Heart right ventricle (tissue), 16 donors: ENCODE data around the gene CEACAM19. TPM values are rescaled to one million over a fixed set of nuclear protein-coding genes. Genes with fewer than 3 reads are reported as not detected.

Source experiments
- ATAC-seq, 8 donors: fragments of 200-7000 bp; cut with Tn5 transposase; one replicate each; pipeline ENCODE4 v1.9.1; 2020; ENCODE audit warnings: mild to moderate bottlenecking in 8 of 8, moderate library complexity in 8 of 8, moderate number of reproducible peaks in 1 of 8
- DNase-seq, 2 donors: peaks; one replicate each; pipeline ENCODE4 v3.0.0-alpha.2; 2020
- H3K27ac ChIP-seq, 10 donors: fragments of 200-600 bp; sonication (generic) in 2 of 10; one replicate each; pipeline versions ENCODE4 v1.5.0 to v1.8.0; 2020 to 2022; ENCODE audit warnings: mild to moderate bottlenecking in 3 of 10
- H3K27me3 ChIP-seq, 7 donors: fragments of 200-600 bp; one replicate each; pipeline ENCODE4 v1.8.0; 2021 to 2022; ENCODE audit warnings: mild to moderate bottlenecking in 2 of 7
- H3K36me3 ChIP-seq, 9 donors: fragments of 200-600 bp; sonication (generic) in 1 of 9; one replicate each; pipeline versions ENCODE4 v1.5.0 to v1.8.0; 2020 to 2022; ENCODE audit warnings: mild to moderate bottlenecking in 2 of 9
- H3K4me1 ChIP-seq, 9 donors: fragments of 200-600 bp; sonication (generic) in 1 of 9; one replicate each; pipeline versions ENCODE4 v1.5.0 to v1.8.0; 2020 to 2022; ENCODE audit warnings: mild to moderate bottlenecking in 4 of 9
- H3K4me3 ChIP-seq, 10 donors: fragments of 200-600 bp; sonication (generic) in 2 of 10; one replicate each; pipeline versions ENCODE4 v1.5.0 to v1.8.0; 2020 to 2022; ENCODE audit warnings: mild to moderate bottlenecking in 7 of 10, moderate library complexity in 2 of 10
- H3K9me3 ChIP-seq, 11 donors: fragments of 200-600 bp in 10 of 11; sonication (generic) in 2 of 11; one replicate each; pipeline versions ENCODE4 v1.5.0 to v1.8.0; 2013 to 2022; ENCODE audit warnings: mild to moderate bottlenecking in 2 of 11, control low read depth in 1 of 11, moderate library complexity in 1 of 11
- CTCF ChIP-seq, 9 donors: fragments of 200-600 bp; sonication (generic) in 2 of 9; IDR thresholded peaks; one replicate each; pipeline versions ENCODE4 v1.5.0 to v1.8.0; 2021 to 2022; ENCODE audit warnings: antibody characterized with exemption in 9 of 9, mild to moderate bottlenecking in 5 of 9, moderate library complexity in 1 of 9
- WGBS, 2 donors: extraction: QIAGEN DNeasy Blood & Tissue Kit; methylation state at CpG; one replicate each; pipeline ENCODE4 v1.1.7; 2013; ENCODE audit warnings: inconsistent platforms in 1 of 2; 5-methylcytosine and 5-hydroxymethylcytosine counted together
- intact Hi-C, 10 donors: fragments of 100-400 bp; cut with DNase I; formaldehyde crosslinking; loops; one replicate each; pipeline versions ENCODE4 v1.11.1 to v1.14.2; 2022
- microRNA-seq, 2 donors: library from miRNA; unstranded; fragments of <30 nt; microRNA quantifications; one replicate each; pipeline ENCODE4 v1.2.0, GENCODE V29; 2021
- polyA plus RNA-seq, 2 donors: library from polyadenylated mRNA; stranded (reverse); fragments of 200-250 nt; gene quantifications; one replicate each; pipeline ENCODE4 v1.2.3, GENCODE V29; 2013
- total RNA-seq, 10 donors: library from RNA; stranded (reverse); fragmentation: NEBNext Ultra II Directional in 3 of 10; extraction: Animal tissue kit (Norgen Biotek cat#: 25700) in 3 of 10; gene quantifications; one replicate each; pipeline versions ENCODE4 v1.2.1 to v1.2.4, GENCODE V29; 2021 to 2023
- donor health status: Arrhythmogenic right ventricular cardiomyopathy.
- donor health status: ischemic (EF 13 %, LVEDD 7.1; RV severe dilation, severe dysfunction).
- donor health status: healthy with polysubstance abuse.
- donor health status: DM: no; HTN: yes; CAD: no.
- donor health status: DM: no; HTN: no; CAD: no.
- donor health status: ischemic (EF 25% LVEDD 6.9; RV normal size, moderate dysfunction).
- donor health status: ischemic (EF 25% LVEDD 5.7; RV mildly dilated, moderate dysfunction).
- donor health status: healthy.
- donor health status: DM: yes; HTN: yes; CAD: no.
- donor health status: Ischemic cardiomyopathy.
- donor health status: ischemic (EF 35%, LVEDD 5.7; RV mildly dilated, moderate dysfunction).
- donor health status: nonischemic (EF 11% LVEDD 7.7; RV severe dilation, severe dysfunction).
- donor health status: DM: yes; HTN: yes; CAD: no.
- donor health status: PGD.
- donor health status: ischemic (EF 29% LVEDD 5.4; RV normal size, mild dysfunction).
- donor health status: nonischemic (EF 23%, LVEDD 6.1; RV moderate dilation, normal function).

CEACAM19 gene
- total and polyA plus RNA-seq, 12 donors, result 3.3 to 36.8 (median 5.5) TPM

DNA sequence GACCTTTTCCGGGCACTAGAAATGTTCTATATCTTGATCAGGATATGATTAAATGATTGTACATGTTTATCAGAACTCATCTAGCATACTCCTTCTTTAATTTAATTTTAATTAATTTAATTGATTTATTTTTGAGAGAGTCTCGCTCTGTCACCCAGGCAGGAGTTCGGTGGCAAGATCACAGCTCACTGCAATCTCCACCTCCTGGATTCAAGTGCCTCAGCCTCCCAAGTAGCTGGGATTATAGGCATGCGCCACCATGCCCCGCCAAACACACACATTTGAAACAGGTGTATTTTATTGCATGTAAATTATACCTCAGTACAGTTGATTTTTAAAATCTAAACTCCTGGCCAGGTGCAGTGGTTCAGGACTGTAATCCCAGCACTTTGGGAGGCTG lies 59.8 kb downstream of the CEACAM19 start:
- intact Hi-C loops, result loop anchor here in 1 of 10 donors (5.0 kb wide), 1 partner anchor 516 kb away; the partner anchor contains the start of gene EXOC3L2
- no peak for ATAC-seq
- no peaks in the 10 kb centered on the region for H3K36me3 ChIP-seq
- no peak for DNase-seq
- no peak overlapping the region for H3K27ac ChIP-seq
- WGBS, 2 donors, result 94% methylated on average over 5 of the region's 5 CpGs
- TF ChIP-seq CTCF (IDR thresholded peaks at IDR 0.05), result no peak
- no peaks in the 10 kb centered on the region for H3K27me3 ChIP-seq
- H3K4me1 ChIP-seq, result peaks cover 0 to 12% (median 0%) of the 10 kb centered on the region in 9 donors
- H3K4me3 ChIP-seq, result no peak overlapping the region
- no peaks in the 10 kb centered on the region for H3K9me3 ChIP-seq

- Histone ChIP-seq H3K9me3 (no peaks in the 10 kb centered on the region), H3K4me3 (no peak overlapping the region), H3K27me3 (no peaks in the 10 kb centered on the region), H3K27ac (no peak overlapping the region), H3K4me1 (peaks cover 0 to 13% (median 0%) of the 10 kb centered on the region in 9 donors), H3K36me3 (no peaks in the 10 kb centered on the region)
- 75 to 79% methylated on average over 5 of the region's 5 CpGs for WGBS, 2 donors
- intact Hi-C loops, result loop anchor here in 1 of 10 donors (5.0 kb wide), 1 partner anchor 516 kb away; the partner anchor contains the start of gene EXOC3L2
- no peak for ATAC-seq
- DNase-seq, result no peak
- TF ChIP-seq CTCF (IDR thresholded peaks at IDR 0.05), result no peak
Observed at GRCh38 chr19:44731622-44732021, 60.3 kb downstream of the CEACAM19 start.

DNA sequence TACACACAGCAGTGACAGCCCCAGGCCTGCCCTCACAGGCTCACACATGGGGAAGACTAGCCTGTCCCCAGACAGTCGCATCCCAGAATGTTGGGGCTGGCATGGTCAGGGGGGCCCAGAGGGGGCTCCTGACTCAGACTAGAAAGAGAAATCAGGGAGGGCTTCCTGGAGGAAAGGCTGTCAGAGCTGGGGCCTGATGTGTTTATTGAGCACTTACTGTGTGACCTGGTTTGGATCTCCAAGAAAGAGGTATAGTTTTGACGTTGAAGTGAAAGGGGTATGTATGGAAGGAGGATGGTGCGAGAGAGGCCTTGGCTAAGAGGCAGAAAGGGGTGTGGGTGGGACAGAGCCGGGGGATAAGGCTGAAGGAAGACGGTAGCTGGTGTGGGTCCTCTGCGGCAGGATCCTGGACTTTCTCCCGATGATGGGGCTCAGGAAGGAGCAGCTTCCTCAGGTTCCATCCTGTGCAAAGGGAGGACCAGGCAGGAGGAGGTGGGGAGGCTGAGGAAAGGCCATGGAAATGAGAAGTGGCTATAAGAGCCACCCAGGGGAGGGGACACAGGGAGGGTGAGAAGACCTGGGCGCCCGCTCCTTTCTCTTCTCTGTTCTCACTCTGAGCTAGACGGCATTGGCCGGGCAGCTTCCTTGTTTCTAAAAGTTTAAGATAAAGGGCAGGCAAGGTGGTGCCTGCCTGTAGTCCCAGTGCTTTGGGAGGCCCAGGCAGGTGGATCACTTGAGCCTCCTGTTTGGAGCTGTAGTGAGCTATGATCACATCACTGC lies 61.1 kb downstream of the CEACAM19 start:
- 71 to 76% methylated on average over 11 of the region's 11 CpGs for WGBS, 2 donors

More for the DNA sequence above, 61.1 kb downstream of the CEACAM19 start:
- DNase-seq (no peak), ATAC-seq (no peak)
- no peaks in the 10 kb centered on the region for H3K36me3 ChIP-seq
- TF ChIP-seq CTCF (IDR thresholded peaks at IDR 0.05), result no peak
- H3K9me3 ChIP-seq, result no peaks in the 10 kb centered on the region
- H3K27me3 ChIP-seq, result no peaks in the 10 kb centered on the region
- no peak overlapping the region for H3K27ac ChIP-seq
- intact Hi-C loops, result loop anchor here in 1 of 10 donors (5.0 kb wide), 1 partner anchor 515 kb away; the partner anchor contains the start of gene EXOC3L2
- H3K4me3 ChIP-seq, result no peak overlapping the region
- H3K4me1 ChIP-seq, result peaks cover 0 to 21% (median 0%) of the 10 kb centered on the region in 9 donors

Small RNA genes within 50 kb of the gene (microRNA-seq; reads per million reads assigned to microRNA genes)
- 0 reads per million in 2 donors for gene MIR4531

Other genes with a start within 250 kb of the CEACAM19 start
- 10 to 100 TPM in 1 of 10 donors, 1 to 10 TPM in 9; 5.4 to 11.4 (median 6.9) TPM for gene ZNF229, start 223.0 kb upstream of the CEACAM19 start, total RNA-seq
- 1 to 10 TPM; 2.4 to 2.6 TPM for gene ZNF229, start 223.0 kb upstream of the CEACAM19 start, polyA plus RNA-seq
- gene ZNF180, start 171.0 kb upstream of the CEACAM19 start, total RNA-seq, result 1 to 10 TPM; 3.2 to 6.7 (median 4.6) TPM
- gene ZNF180, start 171.0 kb upstream of the CEACAM19 start, polyA plus RNA-seq, result 1 to 10 TPM; 1.7 to 4.5 TPM
- gene CEACAM20, start 141.8 kb upstream of the CEACAM19 start, total RNA-seq, result not detected
- gene CEACAM20, start 141.8 kb upstream of the CEACAM19 start, polyA plus RNA-seq, result not detected
- not detected for gene IGSF23, start 57.9 kb upstream of the CEACAM19 start, total RNA-seq
- under 1 TPM in 1 of 2 donors, not detected in 1; 0.86 TPM for gene IGSF23, start 57.9 kb upstream of the CEACAM19 start, polyA plus RNA-seq
- 100 to 1,000 TPM in 1 of 10 donors, 10 to 100 TPM in 9; 38.3 to 108 (median 41.8) TPM for gene PVR, start 27.6 kb upstream of the CEACAM19 start, total RNA-seq
- 10 to 100 TPM; 47.3 to 74.8 TPM for gene PVR, start 27.6 kb upstream of the CEACAM19 start, polyA plus RNA-seq
- gene CEACAM16, start 27.7 kb downstream of the CEACAM19 start, total RNA-seq, result not detected
- not detected for gene CEACAM16, start 27.7 kb downstream of the CEACAM19 start, polyA plus RNA-seq
- gene BCL3, start 77.2 kb downstream of the CEACAM19 start, total RNA-seq, result 10 to 100 TPM in 9 of 10 donors, 1 to 10 TPM in 1; 7.1 to 76.3 (median 20.3) TPM
- 10 to 100 TPM; 20.7 to 30.7 TPM for gene BCL3, start 77.2 kb downstream of the CEACAM19 start, polyA plus RNA-seq
- under 1 TPM in 1 of 10 donors, not detected in 9; 0.38 TPM for gene CBLC, start 106.4 kb downstream of the CEACAM19 start, total RNA-seq
- not detected for gene CBLC, start 106.4 kb downstream of the CEACAM19 start, polyA plus RNA-seq
- 100 to 1,000 TPM in 4 of 10 donors, 10 to 100 TPM in 6; 72.8 to 118 (median 92.5) TPM for gene BCAM, start 137.6 kb downstream of the CEACAM19 start, total RNA-seq
- gene BCAM, start 137.6 kb downstream of the CEACAM19 start, polyA plus RNA-seq, result 100 to 1,000 TPM in 1 of 2 donors, 10 to 100 TPM in 1; 63.2 to 130 TPM
- 10 to 100 TPM; 34.1 to 83.9 (median 46.5) TPM for gene NECTIN2, start 174.8 kb downstream of the CEACAM19 start, total RNA-seq
- gene NECTIN2, start 174.8 kb downstream of the CEACAM19 start, polyA plus RNA-seq, result 10 to 100 TPM; 62.5 to 96.8 TPM
- 10 to 100 TPM; 37.8 to 66.2 (median 43.9) TPM for gene TOMM40, start 219.8 kb downstream of the CEACAM19 start, total RNA-seq
- 10 to 100 TPM; 45.6 to 77.5 TPM for gene TOMM40, start 219.8 kb downstream of the CEACAM19 start, polyA plus RNA-seq
- gene APOE, start 234.3 kb downstream of the CEACAM19 start, total RNA-seq, result 10 to 100 TPM in 9 of 10 donors, 1 to 10 TPM in 1; 6.0 to 29.5 (median 20.6) TPM
- 10 to 100 TPM; 63.6 to 77.8 TPM for gene APOE, start 234.3 kb downstream of the CEACAM19 start, polyA plus RNA-seq
- gene APOC1, start 243.1 kb downstream of the CEACAM19 start, total RNA-seq, result 10 to 100 TPM in 1 of 10 donors, 1 to 10 TPM in 4, not detected in 5; 1.4 to 13.5 (median 1.6) TPM
- gene APOC1, start 243.1 kb downstream of the CEACAM19 start, polyA plus RNA-seq, result 1 to 10 TPM; 3.6 to 5.3 TPM